Measurements from ENCODE around the gene CDH22.

The CDH22 gene

DNA sequence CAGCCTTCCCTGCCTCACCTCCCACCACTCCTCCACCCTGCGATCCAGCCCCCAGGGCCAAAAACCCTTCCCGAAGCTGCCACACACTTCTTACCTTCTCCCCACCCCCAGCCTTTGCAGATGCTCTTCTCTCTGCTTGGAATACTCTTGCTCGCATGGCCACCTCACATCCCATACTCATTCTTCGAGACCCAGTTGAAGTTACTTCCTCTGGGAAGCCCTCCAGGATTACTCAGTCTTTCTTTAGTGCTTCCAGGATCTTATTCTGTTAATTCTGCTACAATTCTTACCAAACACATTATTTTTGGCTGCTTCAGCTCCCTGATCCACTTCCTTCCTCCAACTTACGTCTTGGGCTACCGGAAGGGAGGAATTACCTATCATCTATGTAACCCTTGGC, 135.8 kb downstream of the CDH22 start:
- DNase-seq (ENCODE audit: low read depth, low spot score), result no peak

DNA sequence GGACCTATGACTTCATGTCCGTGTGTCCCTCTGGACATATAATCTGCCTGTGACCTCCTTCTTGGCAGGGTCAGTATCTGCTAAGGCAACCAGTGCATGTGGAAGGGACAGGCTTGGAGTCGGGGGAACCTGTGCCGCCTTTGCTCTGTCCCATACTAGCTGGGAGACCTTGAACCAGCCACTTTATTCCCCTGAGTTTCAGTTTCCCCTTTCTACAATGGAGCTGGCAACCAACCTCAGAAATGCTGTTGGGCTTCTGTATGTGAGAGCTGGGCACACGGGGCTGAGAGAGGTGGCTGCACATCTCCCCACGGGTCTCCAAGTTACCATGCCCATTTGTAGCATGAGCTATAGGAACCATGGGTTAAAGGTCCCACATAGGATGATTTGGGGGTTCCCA, 136.4 kb downstream of the CDH22 start:
- DNase-seq (ENCODE audit: low read depth, low spot score), result no peak

DNA sequence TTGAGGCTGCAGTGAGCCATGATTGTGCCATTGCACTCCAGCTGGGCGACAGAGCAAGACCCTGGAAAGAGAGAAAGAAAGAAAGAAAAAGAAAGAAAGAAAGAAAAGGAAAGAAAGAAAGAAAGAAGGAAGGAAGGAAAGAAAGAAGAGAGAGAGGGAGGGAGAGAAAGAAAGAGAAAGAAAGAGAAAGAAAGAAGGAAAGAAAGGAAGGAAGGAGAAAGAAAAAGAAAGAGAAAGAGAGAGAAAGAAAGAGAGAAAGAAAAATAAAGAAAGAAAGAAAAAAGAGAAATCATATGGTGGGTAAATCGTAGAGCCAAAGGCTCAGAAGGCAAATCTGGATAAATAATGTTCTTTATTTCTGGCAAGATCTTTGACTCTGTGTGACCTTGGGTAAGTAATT, 136.8 kb downstream of the CDH22 start:
- no peak for DNase-seq (ENCODE audit: low read depth, low spot score)

DNA sequence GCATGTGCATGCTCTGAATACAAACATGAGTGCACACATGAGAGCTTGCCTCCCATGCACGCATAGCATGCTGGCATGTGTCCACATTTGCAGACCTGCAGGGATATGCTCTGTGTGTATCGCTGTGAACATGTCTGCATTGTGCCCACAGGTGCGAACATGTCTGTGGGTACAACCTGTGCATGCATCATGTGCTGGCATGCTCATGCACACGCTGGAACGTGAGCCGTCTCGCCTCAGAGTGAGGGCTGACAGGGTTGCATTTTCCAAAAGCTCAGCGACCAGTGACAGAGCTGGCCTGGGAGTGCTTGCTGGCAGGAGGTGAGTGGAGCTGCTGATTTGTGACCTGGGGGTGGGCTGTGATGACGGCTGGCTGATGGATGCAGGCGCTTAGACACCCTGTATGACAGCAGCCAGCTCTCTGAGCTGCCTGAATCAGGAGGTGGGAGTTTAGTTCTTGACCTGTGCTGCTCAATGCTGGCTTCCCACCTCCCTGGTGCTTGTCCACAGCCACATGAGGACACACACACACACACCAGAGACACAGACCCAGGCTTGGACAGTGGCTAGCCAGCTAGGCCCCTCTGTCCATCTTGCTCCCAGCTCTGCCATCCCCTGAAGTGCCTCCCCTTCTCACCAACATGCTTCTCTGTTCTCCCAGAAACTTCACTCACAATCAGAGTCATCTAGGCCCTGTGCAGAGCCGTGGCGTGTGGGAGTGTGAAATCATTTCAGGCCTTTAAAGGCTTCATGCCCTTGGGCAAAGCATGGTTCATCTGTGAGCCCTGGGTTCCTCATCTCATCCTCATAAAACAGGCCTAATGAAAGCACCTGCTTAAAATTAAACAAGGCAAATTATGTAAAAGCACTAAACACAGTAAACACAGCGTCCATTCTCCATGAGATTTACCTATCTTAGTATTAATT, 138.8 kb downstream of the CDH22 start:
- DNase-seq (ENCODE audit: low read depth, low spot score), result peak; percentile 46

DNA sequence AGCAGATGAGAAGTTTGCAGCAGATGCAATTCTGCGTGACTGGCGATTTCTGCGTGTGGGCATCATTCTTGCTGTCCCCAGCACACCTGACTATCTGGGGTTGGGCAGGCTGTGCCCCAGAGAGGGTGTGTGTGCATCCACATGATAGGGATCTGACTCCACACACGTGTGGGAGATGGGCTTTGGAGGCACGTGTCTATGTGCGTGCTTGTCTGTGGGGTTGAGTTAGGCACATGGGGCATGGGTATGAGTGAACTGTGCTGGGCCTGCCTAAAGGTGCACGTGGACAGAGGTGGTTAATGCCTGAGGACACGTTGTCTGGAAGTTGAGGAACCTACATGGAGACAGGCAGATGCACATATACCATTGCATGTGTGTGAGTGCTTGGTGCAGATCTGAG, 139.9 kb downstream of the CDH22 start:
- DNase-seq (ENCODE audit: low read depth, low spot score), result no peak

DNA sequence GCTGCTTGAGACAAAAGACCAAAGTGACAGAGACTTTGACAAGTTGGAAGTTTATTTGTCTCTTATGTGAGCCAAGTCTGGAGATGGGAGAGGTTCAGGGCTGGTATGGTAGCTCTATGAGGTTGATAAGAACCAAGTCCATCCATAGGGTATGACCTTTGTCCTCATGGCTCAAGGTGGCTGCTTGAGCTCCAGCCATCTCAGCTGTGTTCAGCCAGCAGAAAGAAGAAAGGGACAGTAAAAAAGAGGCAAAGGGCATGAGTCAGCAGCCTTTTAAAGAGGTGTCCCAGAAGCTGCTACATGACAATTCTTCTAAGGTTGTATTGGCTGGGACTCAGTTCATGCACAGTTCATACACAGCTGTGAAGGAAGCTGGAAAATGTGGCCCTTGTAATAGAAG, 141.2 kb downstream of the CDH22 start:
- DNase-seq (ENCODE audit: low read depth, low spot score), result no peak

DNA sequence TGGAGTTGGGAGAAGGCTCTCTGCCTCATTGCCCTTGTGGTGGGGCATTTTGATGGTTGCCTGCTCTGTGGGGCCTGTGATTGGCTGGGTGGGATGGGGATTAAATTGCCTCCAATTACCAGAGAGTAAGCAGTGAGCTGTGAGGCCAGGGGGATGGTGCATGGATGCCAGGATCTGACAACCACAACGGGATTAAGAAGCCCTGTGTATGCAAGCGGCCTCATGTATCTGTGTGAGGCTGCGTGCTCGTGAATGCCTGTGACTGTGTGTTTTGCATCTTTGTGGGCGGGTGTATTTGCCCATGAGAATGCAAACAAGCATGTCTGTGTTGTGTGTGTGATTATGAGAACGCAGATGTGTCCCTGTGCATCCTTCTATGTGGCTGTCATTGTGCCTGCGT, 144.0 kb downstream of the CDH22 start:
- no peak for DNase-seq (ENCODE audit: low read depth, low spot score)

DNA sequence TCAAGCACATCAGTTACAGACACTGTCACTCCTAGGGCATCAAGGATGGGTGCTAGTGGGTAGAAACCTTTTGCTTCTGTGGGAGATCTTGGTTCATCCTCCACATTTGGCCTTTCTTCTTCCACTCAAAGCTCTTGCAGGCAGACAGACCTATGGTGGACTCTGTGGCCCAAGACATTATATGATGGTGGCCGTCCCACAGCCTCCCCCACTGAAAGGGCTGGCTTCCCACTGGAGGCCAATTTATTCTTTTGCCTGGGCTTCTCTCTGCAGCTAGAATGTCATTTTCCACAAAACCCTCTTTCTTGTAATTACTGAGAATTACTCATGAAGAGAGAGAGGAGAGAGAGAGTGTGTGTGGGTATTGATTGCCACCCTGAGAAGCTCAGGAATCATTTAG, 146.4 kb downstream of the CDH22 start:
- no peak for DNase-seq (ENCODE audit: low read depth, low spot score)

DNA sequence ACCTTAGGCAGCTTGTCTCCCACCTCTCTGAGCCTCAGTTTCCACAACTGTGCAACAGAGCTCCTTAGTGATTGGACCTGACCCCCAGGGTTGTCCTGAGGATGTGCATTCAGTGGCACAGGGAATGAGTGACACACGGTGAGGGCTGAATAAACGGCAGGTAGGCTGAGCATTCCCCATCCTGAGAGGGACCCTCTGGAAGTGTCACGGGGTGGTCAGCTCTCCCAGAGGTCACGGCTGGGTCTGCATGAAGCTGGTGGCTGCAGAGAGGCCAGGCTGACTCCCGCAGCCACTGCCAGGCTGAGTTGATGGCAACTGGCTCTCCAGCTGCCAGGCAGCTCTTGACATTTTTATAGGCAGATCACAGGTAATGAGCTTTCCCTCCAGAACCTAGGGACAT, 147.6 kb downstream of the CDH22 start:
- no peak for DNase-seq (ENCODE audit: low read depth, low spot score)

DNA sequence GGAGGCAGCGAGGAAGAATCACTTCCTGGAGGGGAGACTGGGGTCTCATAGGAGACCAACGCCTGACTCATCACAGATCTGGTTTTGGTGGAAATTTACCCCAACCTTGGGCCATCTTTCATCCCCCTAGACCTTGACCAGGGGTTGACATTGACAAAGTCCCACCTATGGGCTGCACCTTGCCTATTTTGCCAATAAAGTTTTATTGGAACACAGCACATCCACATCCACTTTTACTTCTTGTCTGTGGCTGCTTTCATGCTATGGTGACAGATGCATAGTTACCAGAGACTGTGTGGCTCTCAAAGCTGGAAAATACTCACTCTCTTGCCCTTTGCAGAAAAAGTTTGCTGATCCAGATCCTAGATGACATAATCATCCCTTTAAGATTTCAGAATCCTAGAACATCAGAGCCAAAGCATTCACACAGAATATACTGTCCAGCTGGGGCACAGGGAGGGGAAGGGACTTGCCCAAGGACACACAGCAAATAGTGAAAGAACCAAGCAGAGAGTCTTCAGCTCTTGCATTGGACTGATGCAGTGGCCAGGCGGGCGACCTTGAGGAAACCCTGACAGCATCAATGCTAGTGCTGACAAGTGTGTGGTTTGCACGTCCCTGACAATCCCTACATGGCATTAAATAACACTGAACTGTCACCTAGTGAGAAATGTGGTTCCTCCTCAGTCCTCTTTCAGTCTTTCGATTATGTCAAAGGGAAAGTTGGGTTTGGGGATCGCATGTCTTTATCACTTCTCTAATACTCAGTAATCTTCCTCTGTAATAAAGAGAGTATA, 149.0 kb downstream of the CDH22 start:
- DNase-seq (ENCODE audit: low read depth, low spot score), result no peak

DNA sequence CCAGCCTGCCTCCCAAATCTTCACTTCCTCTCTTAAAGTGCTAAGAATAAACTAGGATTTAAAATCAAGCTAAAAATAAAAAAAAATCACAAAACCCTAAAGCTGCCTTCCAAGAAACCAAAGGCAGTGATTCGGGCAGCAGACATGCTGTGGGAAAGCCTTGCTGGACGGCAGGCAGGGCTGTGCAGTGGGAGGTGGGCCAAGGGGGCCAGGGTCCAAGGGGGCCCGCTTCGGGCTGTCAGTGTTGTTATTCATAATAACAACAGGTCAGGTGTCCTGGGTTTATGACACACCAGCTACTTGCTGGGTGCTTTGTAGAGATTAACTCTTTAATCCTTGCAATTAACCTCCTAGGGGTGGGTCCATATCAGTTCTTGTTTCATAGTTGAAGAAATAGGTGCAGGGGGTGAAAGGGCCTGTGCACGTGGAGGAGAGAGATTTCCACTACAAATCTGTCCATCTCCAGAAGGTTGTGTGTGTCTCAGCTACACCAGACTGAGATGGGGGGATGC, 149.8 kb downstream of the CDH22 start:
- no peak for DNase-seq (ENCODE audit: low read depth, low spot score)

DNA sequence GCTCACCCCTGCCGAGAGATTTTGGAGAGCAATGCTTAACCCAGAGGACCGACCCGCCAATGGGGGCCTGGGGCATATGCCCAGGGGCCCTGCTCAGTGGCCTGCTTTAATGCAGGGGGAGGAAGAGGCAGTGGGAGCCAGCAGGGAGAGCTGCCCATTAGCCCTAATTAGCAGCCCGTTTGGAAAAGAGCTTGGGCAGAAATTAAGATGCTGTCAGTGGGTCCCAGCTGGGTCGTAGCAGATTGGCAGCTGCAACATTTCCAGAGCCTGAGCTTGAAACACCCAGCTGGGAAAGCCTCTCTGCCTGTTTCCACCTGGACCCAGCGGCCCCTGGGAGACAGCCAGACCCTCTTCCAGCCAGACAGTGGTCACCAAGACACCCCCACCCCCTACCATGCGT, 150.7 kb downstream of the CDH22 start:
- DNase-seq (ENCODE audit: low read depth, low spot score), result no peak

DNA sequence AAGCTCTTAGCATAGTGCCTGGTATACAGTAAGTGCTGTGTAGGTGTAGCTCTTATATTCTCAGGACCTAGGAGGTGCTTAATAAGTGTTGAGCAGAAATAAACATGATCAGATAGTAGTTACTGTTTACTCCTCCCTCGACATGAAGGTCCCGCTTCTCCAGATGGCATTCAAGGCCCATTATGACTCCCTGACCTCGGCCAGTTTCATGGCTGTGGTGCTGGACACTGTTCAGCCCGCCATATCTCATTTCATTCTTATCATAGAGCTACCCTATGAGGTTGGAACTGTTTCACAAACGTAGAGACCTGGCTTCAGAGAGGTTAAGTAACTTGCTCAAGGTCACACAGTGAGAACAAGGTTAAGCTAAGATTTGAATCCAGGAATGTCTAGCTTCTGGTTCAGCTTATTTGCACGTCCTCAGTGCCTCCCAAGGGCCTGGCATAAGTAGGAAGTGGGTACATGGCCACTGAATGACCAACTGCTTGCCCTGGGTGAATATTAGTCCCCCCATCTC, 151.2 kb downstream of the CDH22 start:
- DNase-seq (ENCODE audit: low read depth, low spot score), result no peak

DNA sequence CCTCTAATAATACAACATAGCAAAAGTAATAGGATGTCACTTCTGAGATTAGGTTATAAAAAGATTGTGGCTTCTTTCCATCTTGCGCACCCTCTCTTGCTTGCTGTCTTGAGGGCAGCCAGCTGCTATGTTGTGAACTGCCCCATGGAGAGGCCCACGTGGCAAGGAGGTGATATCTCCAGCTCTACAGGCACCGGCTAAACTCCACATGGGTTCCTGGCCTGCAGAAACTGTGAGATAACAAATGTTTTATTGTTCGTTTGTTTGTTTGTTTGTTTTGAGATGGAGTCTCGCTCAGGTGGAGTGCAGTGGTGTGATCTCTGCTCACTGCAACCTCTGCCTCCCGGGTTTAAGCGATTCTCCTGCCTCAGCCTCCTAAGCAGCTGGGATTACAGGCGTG, 152.2 kb downstream of the CDH22 start:
- no peak for DNase-seq (ENCODE audit: low read depth, low spot score)

DNA sequence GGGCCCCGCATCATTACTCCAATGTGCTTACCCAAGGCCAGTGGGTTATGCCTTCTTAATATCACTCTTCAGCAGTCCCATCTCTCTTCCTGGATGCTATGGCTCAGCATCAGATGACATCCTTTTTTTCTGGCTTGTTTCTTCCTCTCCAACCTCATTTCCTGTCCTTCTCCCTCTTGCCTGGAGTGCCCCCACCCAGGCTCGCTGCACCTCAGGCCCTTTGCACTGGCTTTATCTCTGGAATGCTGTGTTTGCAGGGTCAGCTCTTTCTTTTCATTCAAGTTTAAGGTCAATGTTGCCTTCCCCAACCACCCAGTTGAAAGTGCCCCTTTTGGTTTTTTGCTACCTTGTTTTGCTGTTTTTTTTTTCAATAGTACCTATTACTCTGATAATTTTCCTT, 153.5 kb downstream of the CDH22 start:
- no peak for DNase-seq (ENCODE audit: low read depth, low spot score)

DNA sequence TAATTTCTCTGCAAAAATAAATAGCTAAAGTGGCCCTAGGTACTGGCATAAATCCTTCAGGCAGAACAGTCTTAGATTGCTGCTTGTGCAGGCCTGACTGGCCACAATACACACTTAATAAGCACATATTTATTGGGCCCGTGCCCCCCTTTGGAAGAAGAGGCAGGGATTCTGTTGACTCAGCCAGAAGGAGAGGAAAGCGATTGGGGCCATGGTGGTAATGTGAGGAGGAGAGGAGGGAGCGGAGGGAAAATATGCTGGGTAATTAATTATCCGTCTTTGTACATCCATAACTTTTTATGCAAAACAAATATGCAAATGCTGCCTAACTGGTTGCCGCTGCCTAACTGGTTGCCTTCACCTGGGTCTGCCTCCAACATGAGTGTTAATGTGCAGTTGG, 154.0 kb downstream of the CDH22 start:
- no peak for DNase-seq (ENCODE audit: low read depth, low spot score)

DNA sequence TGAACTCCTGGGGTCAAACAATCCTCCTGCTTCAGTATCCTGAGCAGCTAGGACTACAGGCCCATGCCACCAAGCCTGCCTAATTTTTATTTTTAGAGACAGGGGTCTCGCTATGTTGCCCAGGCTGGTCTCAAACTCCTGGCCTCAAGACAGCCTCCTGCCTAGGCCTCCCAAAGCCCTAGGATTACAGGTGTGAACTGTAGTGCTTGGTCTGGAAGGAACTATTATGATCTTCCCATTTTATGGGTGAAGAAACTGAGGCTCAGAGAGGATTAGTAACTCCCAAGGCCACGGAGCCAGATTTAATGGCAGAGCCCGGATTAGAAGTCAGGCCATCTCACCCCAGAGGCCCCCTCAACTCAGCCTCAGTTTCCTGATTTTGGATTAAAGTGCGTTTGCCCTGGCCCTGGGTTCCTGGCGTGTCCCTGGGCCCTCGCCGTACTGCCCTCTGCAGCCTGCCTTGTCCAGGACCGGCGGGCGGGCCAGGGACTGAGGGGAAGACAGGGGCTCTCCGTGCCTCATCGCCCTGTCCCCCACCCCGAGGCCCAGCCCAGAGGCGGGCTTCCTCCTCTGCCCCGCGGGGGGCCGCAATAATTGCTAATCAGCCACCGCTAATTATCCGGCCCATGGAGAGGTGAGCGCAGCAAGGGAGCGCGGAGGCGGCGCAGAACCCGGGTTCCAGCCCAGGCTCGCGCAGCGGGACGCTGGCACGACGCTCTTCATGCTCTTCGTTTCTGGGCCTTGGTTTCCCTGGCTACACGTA, 155.3 kb downstream of the CDH22 start:
- no peak for DNase-seq (ENCODE audit: low read depth, low spot score)

DNA sequence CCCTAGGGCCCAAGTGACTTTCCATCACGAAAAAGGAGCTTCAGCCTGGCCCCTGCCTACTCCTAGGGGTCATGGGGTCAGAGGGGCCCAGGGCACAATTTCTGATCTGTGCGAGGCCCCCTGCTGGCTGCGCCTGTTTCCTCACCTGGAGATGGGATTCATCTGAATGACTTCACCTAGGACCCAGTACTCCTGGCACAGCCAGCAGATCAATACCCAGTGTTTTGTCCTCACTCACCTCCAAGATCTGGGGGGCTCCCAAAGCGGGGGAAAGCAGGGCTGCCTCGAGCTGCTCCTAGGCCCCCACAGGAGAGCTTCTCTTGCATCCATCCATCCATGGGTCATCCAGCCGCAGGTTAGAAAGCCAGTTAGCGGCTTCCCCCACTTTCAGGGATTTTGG, 156.4 kb downstream of the CDH22 start:
- DNase-seq (ENCODE audit: low read depth, low spot score), result peak; percentile 72

DNA sequence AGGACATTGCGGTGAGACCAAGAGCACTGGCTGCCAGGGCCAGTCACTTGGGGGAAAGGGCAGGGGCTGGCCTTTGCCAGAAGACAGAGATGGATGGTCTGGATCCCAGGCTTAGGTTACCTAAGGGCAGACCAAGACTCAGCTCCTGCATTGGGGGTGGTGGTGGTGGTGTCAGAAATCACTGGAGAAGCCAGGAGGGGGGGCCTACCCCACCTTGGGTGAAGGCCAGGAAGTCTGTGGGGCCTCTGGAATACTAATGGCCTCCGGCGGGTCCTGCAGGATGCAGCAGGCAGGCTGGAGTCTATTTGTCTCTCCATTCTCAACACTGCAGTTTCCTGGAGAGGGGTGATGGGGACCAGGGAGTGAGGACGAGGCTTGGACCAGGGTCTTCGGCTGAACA, 157.4 kb downstream of the CDH22 start:
- no peak for DNase-seq (ENCODE audit: low read depth, low spot score)

DNA sequence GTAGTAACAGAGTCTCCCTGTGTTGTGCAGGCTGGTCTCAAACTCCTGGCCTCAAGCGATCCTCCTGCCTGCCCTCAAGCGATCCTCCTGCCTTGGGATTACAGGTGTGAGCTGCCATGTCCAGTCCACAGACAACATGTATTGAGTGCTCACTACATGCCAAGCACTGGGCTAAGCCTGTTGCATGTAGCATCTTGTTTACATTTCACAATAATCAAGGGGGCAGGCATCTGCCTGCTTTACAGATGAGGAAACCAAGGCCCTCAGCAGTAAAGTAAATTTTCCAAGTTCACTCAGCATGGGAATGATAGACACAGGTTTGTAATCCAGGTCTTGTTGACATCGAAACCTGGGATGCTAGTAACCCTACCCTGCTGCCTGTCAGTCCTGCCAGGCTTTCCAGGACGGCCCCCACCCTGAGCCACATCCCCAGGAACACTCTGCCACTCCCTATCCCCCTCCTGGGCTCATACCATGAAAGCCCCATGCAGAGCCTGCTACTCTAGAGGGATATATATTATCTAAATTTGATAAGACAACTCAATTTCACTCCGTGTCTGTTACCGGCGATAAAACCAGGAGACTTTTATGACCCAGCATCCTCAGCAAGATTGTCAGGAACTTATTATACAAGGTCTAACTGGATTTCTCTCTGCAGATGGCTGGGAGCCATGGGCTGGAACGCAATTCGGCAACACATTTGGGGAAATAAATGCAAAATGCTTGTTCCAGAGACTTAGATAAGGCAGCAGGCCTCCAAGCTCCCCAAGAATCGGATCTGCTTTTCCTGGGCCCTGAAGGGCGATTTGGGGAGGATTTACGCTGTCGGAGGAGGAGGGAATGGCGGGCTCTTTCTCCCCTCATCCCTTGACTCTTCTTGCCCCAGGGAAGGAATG, 159.7 kb downstream of the CDH22 start:
- no peak for DNase-seq (ENCODE audit: low read depth, low spot score)

DNA sequence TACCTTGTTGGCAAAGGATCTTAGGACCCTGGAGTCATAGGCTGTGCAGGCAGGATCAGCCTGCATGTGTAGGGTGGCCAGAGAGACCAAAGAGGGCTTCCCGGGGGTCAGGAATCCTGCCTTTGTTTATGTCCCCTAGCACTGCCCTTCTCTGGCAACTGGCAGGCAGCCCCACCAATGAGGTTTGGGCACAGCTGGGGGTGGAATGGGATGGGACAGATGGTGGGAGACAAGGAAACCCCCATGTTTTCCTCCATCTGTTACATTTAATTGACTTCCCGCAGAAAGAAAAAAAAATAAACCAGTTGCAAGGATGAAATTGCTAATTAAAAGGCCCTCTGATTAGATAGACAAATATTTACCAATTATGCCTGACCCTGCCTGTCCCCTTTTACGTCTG, 162.6 kb downstream of the CDH22 start:
- DNase-seq (ENCODE audit: low read depth, low spot score), result no peak
